DMS79 (cell line): ENCODE data around the gene MYOC.
"Not testable (repeated sequence)": the region's sequence is repeated elsewhere in the genome, so short reads cannot be mapped to it uniquely, and the experiment has no call there.

ENCODE experiments used
- DNase-seq: peaks from one replicate; lab custom pipeline; 2025; lab: John Stamatoyannopoulos, UW

The MYOC gene

DNA sequence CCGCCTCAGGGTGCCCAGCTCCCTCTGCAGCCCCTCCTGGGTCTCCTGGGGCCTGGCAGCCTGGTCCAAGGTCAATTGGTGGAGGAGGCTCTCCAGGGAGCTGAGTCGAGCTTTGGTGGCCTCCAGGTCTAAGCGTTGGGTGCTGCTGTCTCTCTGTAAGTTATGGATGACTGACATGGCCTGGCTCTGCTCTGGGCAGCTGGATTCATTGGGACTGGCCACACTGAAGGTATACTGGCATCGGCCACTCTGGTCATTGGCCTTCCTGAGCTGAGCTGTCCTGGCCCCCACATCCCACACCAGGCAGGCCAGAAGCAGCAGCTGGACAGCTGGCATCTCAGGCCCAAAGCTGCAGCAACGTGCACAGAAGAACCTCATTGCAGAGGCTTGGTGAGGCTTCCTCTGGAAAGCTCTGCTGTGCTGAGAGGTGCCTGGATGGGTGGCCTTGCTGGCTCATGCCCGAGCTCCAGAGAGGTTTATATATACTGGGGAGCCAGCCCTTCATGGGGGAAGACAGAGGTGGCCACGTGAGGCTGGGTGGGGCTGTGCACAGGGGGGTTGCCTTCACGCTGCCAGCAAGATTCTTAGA is at the start of gene MYOC:
Gene MYOC, minus strand, starts transcription at position 455 of the 589 bp plus-strand sequence. Its CDS starts 77 bp downstream, at position 378.
- DNase-seq, result no peak

GRCh38 chr1:171699531-171699930 is 47.0 kb upstream of the MYOC start:
- DNase-seq, result no peak

GRCh38 chr1:171695772-171696171 is 43.3 kb upstream of the MYOC start:
- not testable (repeated sequence) for DNase-seq

GRCh38 chr1:171693541-171693940 is 41.1 kb upstream of the MYOC start:
- not testable (repeated sequence) for DNase-seq

DNA sequence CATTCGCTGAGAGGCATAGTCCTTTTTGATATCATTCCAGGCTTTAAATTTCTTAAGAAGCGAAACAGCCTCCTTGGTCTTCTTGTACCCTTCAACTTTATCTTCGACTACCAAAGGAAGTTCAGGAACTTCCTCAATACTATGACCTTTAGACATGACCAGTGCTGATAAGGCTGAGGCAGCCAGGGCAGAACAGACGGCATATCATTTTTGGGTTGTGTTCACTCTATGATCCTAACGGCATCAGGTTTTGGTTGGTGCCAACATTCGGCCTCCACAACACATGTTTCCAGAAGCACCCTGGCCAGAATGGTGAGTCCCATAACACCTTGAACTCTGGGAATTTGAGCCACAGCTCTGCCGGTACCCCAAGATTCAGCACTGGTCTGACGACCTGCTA is 31.4 kb upstream of the MYOC start:
- no peak for DNase-seq

DNA sequence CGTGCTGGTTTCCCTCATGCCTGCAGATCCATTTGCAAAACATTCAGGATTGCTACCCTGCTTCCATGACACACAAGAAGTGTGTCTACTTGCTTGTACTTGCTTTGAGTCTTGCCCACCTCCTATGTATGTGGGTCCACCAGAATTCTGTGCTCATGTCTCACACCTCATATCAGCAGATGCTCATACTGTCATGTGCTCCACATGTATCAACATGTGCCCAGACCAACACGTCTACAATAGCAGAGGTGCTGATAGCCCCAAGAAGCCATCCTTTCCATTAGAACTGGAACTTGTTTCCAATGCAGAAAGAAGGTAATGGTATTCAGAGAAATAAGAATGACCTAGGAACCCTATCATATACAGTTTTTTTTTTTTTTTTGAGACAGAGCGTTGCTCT is 27.9 kb upstream of the MYOC start:
- no peak for DNase-seq

DNA sequence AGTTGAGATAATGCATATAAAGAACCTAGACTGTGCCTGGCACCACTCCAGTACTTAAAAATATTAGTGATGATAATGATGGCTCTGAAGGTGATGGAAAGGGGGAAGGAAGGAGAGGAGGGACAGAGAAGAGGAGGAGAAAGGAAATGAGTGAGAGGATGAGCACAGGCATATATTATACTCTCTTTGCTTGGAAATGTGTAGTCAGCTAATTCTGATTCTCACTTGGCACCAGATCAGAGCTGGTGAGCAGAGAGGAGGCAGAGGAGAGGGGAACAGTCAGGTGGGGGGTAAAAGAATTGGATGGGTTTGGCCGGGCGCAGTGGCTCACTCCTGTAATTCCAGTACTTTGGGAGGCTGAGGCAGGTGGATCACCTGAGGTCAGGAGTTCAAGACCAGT is 24.3 kb upstream of the MYOC start:
- no peak for DNase-seq

DNA sequence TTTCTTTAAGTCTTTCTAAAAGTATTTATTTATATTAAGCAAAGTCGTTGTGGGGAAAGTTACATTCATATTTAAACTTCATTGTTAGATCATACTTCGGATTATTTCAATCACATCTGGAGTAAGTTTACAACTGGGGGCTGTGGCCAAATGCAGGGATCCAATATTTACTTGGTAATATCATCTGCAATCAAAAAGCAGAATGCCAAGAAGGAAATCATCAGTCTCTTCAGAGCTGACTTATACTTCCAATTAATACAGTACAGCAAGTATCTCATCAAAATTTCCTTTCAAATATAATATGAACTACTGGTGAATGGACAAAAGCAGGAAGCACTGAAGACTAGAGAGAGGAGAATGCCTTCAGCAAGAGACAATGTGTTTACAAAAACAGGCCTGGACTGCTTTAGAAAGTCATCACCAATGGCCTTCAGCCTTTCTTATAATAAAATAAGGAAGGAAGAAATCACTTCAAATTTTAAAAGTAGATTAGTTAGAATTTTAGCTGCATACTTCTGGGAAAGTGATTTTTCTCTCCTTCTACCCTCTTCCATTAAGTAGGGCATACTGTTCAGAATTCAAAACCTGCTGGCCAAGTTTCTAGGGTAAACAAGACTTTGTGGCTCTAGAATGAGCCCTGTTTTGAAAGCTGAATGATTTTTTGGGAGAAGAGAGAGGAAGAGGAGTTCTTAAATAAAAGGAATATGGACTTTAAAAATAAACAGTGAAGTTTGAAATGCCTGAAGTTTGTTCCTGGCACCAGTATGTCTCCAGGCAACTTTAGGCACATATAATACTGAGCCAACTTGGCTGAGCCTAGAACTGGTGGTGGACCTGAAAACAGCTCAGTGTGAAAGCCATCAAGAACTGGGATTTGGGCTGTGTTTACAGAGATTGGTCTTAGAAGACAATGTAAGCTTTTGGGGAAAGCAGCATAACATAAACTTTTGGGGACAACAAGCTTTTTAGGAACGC is 22.2 kb upstream of the MYOC start:
- DNase-seq, result no peak

- DNase-seq, result no peak
These were observed 18.3 kb upstream of the MYOC start for GRCh38 chr1:171670739-171671138.

DNA sequence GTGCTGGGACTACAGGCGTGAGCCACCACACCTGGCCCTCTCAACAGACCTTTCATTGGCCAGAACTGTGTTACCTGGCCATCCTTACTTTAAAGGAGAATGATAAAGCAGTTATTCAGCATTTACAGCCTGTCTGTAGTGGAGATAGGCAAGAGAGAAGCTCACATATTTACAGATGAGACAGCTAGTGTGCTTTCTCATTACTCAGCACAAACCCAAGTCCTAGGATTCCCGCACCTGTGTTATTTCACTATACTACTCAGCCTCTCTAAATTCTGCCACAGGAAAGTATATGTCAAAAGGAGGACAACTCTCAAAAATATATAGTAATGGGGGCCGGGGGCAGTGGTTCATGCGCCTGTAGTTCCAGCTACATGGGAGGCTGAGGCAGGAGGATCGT is 15.9 kb upstream of the MYOC start:
- no peak for DNase-seq

GRCh38 chr1:171666114-171666769 is 13.8 kb upstream of the MYOC start:
- DNase-seq, result no peak

DNA sequence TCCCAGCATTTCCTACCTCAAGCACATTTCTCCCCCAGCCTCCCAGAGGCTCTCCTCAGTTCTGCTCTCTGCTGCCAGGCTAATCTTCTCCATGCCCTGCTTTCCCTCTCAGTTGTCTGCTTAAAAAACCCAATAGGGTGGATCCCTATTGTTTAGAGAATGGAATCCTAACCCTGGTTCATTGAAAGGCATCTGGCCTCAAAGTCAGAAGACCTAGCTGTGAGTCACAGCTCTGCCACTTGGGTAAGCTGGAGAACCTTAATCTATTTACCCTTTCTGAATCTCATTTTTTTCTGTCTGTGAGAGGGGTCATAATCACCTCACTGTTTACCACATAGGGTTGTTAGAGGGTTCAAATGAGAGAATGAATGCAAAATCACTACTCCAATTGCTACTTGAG is 12.5 kb upstream of the MYOC start:
- no peak for DNase-seq

GRCh38 chr1:171663854-171664575 is 11.5 kb upstream of the MYOC start:
- no peak for DNase-seq

DNA sequence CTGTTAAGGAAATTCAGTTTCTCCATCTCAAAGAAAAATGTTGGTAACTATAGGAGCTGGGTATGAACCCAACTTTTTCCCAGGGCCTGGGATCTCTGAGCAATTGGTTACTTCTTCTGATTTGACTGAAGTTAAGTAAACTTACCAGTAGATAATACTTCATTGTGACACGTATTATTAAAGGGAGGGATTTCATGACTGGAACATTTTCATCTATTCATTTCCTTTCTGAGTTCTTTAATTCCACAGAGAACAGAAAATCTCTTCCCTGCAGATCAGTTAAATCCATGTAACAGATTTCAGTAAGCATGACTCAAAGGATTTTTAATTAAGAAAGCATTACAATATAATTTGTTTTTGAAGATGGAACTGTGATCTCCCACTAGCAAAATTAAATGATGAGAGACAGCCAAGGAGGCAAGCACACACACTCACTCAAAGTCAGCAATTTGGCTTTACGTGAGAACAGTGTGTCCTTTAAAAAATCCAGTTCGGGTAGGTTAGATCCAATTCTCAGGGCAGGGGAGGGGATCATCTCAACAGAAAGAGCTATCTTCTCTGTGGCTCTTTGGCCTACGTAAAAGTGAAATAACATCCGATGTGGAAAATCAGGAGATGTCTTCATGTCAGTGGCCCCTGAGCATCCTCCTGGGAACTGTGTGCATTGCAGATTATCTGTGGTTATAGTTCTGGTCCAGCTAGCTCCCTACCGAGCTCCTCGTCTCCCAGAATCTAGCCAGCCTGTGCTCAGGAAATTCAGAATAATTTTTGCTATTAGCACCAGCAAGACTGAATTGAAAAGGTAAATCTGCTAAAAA is 10.8 kb upstream of the MYOC start:
- DNase-seq, result no peak

GRCh38 chr1:171661076-171661650 is 8.7 kb upstream of the MYOC start:
- no peak for DNase-seq

GRCh38 chr1:171656206-171656605 is 3.7 kb upstream of the MYOC start:
- not testable (repeated sequence) for DNase-seq

- DNase-seq, result no peak
These were observed 3.2 kb upstream of the MYOC start for GRCh38 chr1:171655746-171656116.

GRCh38 chr1:171654942-171655745 is 2.7 kb upstream of the MYOC start:
- no peak for DNase-seq

DNA sequence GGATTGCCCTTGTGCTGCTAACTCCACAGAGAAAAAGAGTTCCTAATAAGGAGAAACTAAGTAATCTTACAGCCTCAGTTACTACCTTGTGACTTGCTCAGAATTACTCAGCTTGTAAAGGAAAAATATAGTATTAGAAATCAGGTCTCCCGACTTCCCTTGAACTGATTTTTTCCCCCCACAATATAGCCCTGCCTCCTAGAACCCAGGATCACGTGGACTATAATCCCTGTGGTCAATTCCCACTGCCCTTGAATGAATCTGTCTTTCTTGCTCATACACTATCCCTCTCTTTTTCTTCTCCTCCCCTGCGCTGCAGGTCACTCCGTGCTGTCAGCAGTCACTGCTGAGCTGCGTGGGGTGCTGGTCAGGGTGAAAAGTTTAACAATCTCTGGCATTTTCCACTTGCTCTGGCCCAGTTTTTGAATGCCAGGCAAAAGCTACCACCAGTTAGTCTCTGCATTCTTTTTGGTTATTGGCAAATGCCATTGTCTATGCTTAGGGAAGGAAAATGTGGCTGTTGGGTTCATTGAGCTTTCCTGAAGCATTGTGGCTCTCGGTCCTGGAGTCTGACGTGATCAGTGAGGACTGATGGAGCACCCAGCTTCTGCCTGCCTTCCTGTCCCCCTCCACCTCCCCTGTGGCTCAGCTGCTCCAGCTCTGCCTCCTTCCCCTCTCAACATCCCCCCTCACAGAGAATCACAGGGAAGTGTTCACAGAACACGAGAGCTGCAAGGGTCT is 1.9 kb upstream of the MYOC start:
- no peak for DNase-seq
